Fibroblast of lung (primary cell): ENCODE measurements around the gene IMMT. TPM values are rescaled to one million over a fixed set of nuclear protein-coding genes. Genes with fewer than 3 reads are reported as not detected.

Experiments
- DNase-seq, 2 donors: peaks; one replicate each; pipeline versions ENCODE4 v3.0.0 to v3.0.0-alpha.2; 2010; ENCODE audit warnings: low read depth in 2 of 2
- H2AFZ ChIP-seq: 2 replicates; pipeline ENCODE4 v1.5.1; 2012; ENCODE audit warnings: low read length, control low read depth, inconsistent platforms
- H3K27ac ChIP-seq: 2 replicates; pipeline ENCODE4 v1.5.1; 2011; ENCODE audit warnings: low read length, control low read depth; ENCODE audit not compliant: insufficient read depth
- H3K27me3 ChIP-seq: 2 replicates; pipeline ENCODE4 v1.5.1; 2011; ENCODE audit warnings: mild to moderate bottlenecking, low read length; ENCODE audit not compliant: control insufficient read depth, insufficient read depth
- H3K36me3 ChIP-seq: 2 replicates; pipeline ENCODE4 v1.5.1; 2011; ENCODE audit warnings: low read length; ENCODE audit not compliant: control insufficient read depth, insufficient read depth
- H3K4me1 ChIP-seq: 2 replicates; pipeline ENCODE4 v1.5.1; 2011; ENCODE audit warnings: low read length; ENCODE audit not compliant: control insufficient read depth, insufficient read depth; ENCODE audit errors: extremely low read depth
- H3K4me2 ChIP-seq: 2 replicates; pipeline ENCODE4 v1.5.1; 2011; ENCODE audit warnings: low read length, control low read depth; ENCODE audit not compliant: insufficient read depth; ENCODE audit errors: extremely low read depth
- H3K4me3 ChIP-seq, 4 experiments: fragments of 200-600 bp in 1 of 4; sonication (generic) in 1 of 4; replicated peaks in 1 of 4; 2 replicates each; pipeline ENCODE4 v1.5.1; 2011 to 2016; ENCODE audit warnings: low read length in 4 of 4, low read depth in 3 of 4, mild to moderate bottlenecking in 3 of 4, control low read depth in 2 of 4, inconsistent platforms in 1 of 4, mixed read lengths in 1 of 4; ENCODE audit not compliant: insufficient read depth in 1 of 4; ENCODE audit errors: control extremely low read depth in 1 of 4
- H3K79me2 ChIP-seq: 2 replicates; pipeline ENCODE4 v1.5.1; 2012; ENCODE audit warnings: mild to moderate bottlenecking, low read length, inconsistent platforms; ENCODE audit not compliant: control insufficient read depth, insufficient read depth
- H3K9ac ChIP-seq: 2 replicates; pipeline ENCODE4 v1.5.1; 2011; ENCODE audit warnings: mild to moderate bottlenecking, low read length, control low read depth; ENCODE audit not compliant: insufficient read depth
- H3K9me3 ChIP-seq: 2 replicates; pipeline ENCODE4 v1.5.1; 2012; ENCODE audit warnings: low read depth, low read length; ENCODE audit not compliant: control insufficient read depth, insufficient read depth
- H4K20me1 ChIP-seq: 2 replicates; pipeline ENCODE4 v1.5.1; 2011; ENCODE audit warnings: low read length; ENCODE audit not compliant: control insufficient read depth, insufficient read depth; ENCODE audit errors: extremely low read depth
- CTCF ChIP-seq, 2 donors: IDR thresholded peaks in 1 of 2; conservative IDR thresholded peaks in 1 of 2; 1 replicate in 1 of 2; 2 replicates in 1 of 2; pipeline ENCODE4 v1.5.1; 2011 to 2012; ENCODE audit warnings: low read length in 2 of 2, control low read depth in 1 of 2, inconsistent platforms in 1 of 2, low read depth in 1 of 2, mild to moderate bottlenecking in 1 of 2
- EZH2 ChIP-seq: IDR thresholded peaks from 2 replicates; pipeline ENCODE4 v1.5.1; 2012; ENCODE audit warnings: low read length, control low read depth, mild to moderate bottlenecking; ENCODE audit errors: missing control alignments
- polyA plus RNA-seq, 2 donors: library from polyadenylated mRNA; depleted of rRNA in 1 of 2; stranded (reverse) in 1 of 2; unstranded in 1 of 2; fragments of >200 nt; gene quantifications; 2 replicates each; pipeline ENCODE4 v1.2.1, GENCODE V29; 2011 to 2012; ENCODE audit warnings: missing spikeins in 1 of 2
- total RNA-seq: library from RNA; depleted of rRNA; stranded (reverse); fragments of >200 nt; gene quantifications from 2 replicates; pipeline ENCODE4 v1.2.1, GENCODE V29; 2014

Gene IMMT
- total and polyA plus RNA-seq, 2 donors (not counting 1 experiment from before 2014, with no cell fraction given), result 47.1 to 52.7 TPM

- no peak overlapping the region for H3K27ac ChIP-seq
- H3K9ac ChIP-seq, result no peak overlapping the region
- no peaks in the 10 kb centered on the region for H3K79me2 ChIP-seq
- no peaks in the 10 kb centered on the region for H4K20me1 ChIP-seq
- TF ChIP-seq EZH2 (no peak), CTCF (conservative IDR thresholded peaks at IDR 0.05 in 1 of 2, IDR thresholded peaks at IDR 0.05 in 1 of 2; ENCODE audit: low read depth in 1 of 2, low read length in 2 of 2) (no peak)
- H3K9me3 ChIP-seq, result no peaks in the 10 kb centered on the region
- peaks cover 2% of the 10 kb centered on the region for H3K36me3 ChIP-seq
- DNase-seq, result no peak
- no peak overlapping the region for H2AFZ ChIP-seq
- no peak overlapping the region for H3K4me3 ChIP-seq
- H3K4me1 ChIP-seq, result no peaks in the 10 kb centered on the region
- H3K27me3 ChIP-seq, result no peaks in the 10 kb centered on the region
- no peak overlapping the region for H3K4me2 ChIP-seq
Observed at GRCh38 chr2:86174445-86174844, 20.8 kb downstream of the IMMT start.

- H3K27ac ChIP-seq, result no peak overlapping the region
- no peak overlapping the region for H3K4me2 ChIP-seq
- H3K27me3 ChIP-seq, result no peaks in the 10 kb centered on the region
- no peaks in the 10 kb centered on the region for H4K20me1 ChIP-seq
- no peak for TF ChIP-seq EZH2
- peaks cover 2% of the 10 kb centered on the region for H3K36me3 ChIP-seq
- no peaks in the 10 kb centered on the region for H3K4me1 ChIP-seq
- H3K79me2 ChIP-seq, result no peaks in the 10 kb centered on the region
- no peak overlapping the region for H2AFZ ChIP-seq
- DNase-seq, result no peak
- no peaks in the 10 kb centered on the region for H3K9me3 ChIP-seq
- H3K9ac ChIP-seq, result no peak overlapping the region
- no peak overlapping the region for H3K4me3 ChIP-seq
Observed at GRCh38 chr2:86172610-86173009, 22.7 kb downstream of the IMMT start.

GRCh38 chr2:86171295-86171694 lies 24.0 kb downstream of the IMMT start:
- peaks cover 2% of the 10 kb centered on the region for H3K36me3 ChIP-seq
- H3K9ac ChIP-seq, result no peak overlapping the region
- H3K79me2 ChIP-seq, result no peaks in the 10 kb centered on the region
- no peak overlapping the region for H3K4me3 ChIP-seq
- no peaks in the 10 kb centered on the region for H3K9me3 ChIP-seq
- TF ChIP-seq CTCF (conservative IDR thresholded peaks at IDR 0.05 in 1 of 2, IDR thresholded peaks at IDR 0.05 in 1 of 2; ENCODE audit: low read depth in 1 of 2, low read length in 2 of 2), result no peak
- no peak for TF ChIP-seq EZH2
- H4K20me1 ChIP-seq, result no peaks in the 10 kb centered on the region
- H2AFZ ChIP-seq, result no peak overlapping the region
- no peak overlapping the region for H3K27ac ChIP-seq
- no peaks in the 10 kb centered on the region for H3K27me3 ChIP-seq
- H3K4me1 ChIP-seq, result no peaks in the 10 kb centered on the region
- no peak overlapping the region for H3K4me2 ChIP-seq
- no peak for DNase-seq
